Liver (tissue), 9 donors: ENCODE measurements around the gene TMEM170A. TPM values are rescaled to one million over a fixed set of nuclear protein-coding genes. Genes with fewer than 3 reads are reported as not detected.

Experiments
- DNase-seq: peaks from one replicate; pipeline ENCODE4 v3.0.0-alpha.2; 2017; ENCODE audit warnings: low spot score
- H3K27ac ChIP-seq, 2 donors: one replicate each; pipeline ENCODE4 v1.7.0; 2013; ENCODE audit warnings: inconsistent platforms in 2 of 2, low read length in 2 of 2, control low read depth in 1 of 2, low read depth in 1 of 2, mild to moderate bottlenecking in 1 of 2
- H3K27me3 ChIP-seq, 4 donors: one replicate each; pipeline versions ENCODE4 v1.6.1 to v1.7.0; 2013; ENCODE audit warnings: low read length in 3 of 4, inconsistent platforms in 1 of 4, mild to moderate bottlenecking in 1 of 4, moderate library complexity in 1 of 4; ENCODE audit not compliant: control insufficient read depth in 4 of 4, insufficient read depth in 4 of 4
- H3K36me3 ChIP-seq, 4 donors: one replicate each; pipeline versions ENCODE4 v1.6.1 to v1.7.0; 2013; ENCODE audit warnings: low read length in 3 of 4, mild to moderate bottlenecking in 3 of 4, low read depth in 1 of 4, moderate library complexity in 1 of 4; ENCODE audit not compliant: control insufficient read depth in 4 of 4, insufficient read depth in 3 of 4
- H3K4me1 ChIP-seq, 4 donors: one replicate each; pipeline versions ENCODE4 v1.6.1 to v1.7.0; 2013; ENCODE audit warnings: low read length in 3 of 4, mild to moderate bottlenecking in 3 of 4, moderate library complexity in 1 of 4; ENCODE audit not compliant: control insufficient read depth in 4 of 4, insufficient read depth in 4 of 4
- H3K4me3 ChIP-seq, 3 donors: one replicate each; pipeline versions ENCODE4 v1.6.1 to v1.7.0; 2013; ENCODE audit warnings: low read length in 3 of 3, control low read depth in 1 of 3, low read depth in 1 of 3, mild to moderate bottlenecking in 1 of 3
- H3K9ac ChIP-seq, 2 donors: one replicate each; pipeline ENCODE4 v1.7.0; 2013; ENCODE audit warnings: low read length in 2 of 2, mild to moderate bottlenecking in 2 of 2, moderate library complexity in 2 of 2, control low read depth in 1 of 2, low read depth in 1 of 2
- H3K9me3 ChIP-seq, 4 donors: one replicate each; pipeline versions ENCODE4 v1.6.1 to v1.7.0; 2013; ENCODE audit warnings: low read length in 3 of 4; ENCODE audit not compliant: control insufficient read depth in 4 of 4
- CTCF ChIP-seq: fragments of 150-350 bp; IDR thresholded peaks from 2 replicates; pipeline ENCODE4 v1.5.1; 2017; ENCODE audit warnings: improper control_type of control experiment, low read depth, low read length; ENCODE audit not compliant: missing input control
- EGR1 ChIP-seq, 2 donors: IDR thresholded peaks; 2 replicates each; pipeline ENCODE4 v1.6.1; 2016 to 2018; ENCODE audit warnings: antibody characterized with exemption in 2 of 2, low read depth in 2 of 2
- FOXA1 ChIP-seq: IDR thresholded peaks from 2 replicates; pipeline ENCODE4 v1.6.1; 2016; ENCODE audit warnings: antibody characterized with exemption
- FOXA2 ChIP-seq: IDR thresholded peaks from 2 replicates; pipeline ENCODE4 v1.6.1; 2016; ENCODE audit warnings: antibody characterized with exemption
- GABPA ChIP-seq, 2 donors: IDR thresholded peaks in 1 of 2; conservative IDR thresholded peaks in 1 of 2; 2 replicates each; pipeline ENCODE4 v1.6.1; 2016; ENCODE audit warnings: antibody characterized with exemption in 2 of 2, mild to moderate bottlenecking in 1 of 2, moderate library complexity in 1 of 2
- HNF4A ChIP-seq, 2 donors: conservative IDR thresholded peaks; 2 replicates each; pipeline ENCODE4 v1.6.1; 2016; ENCODE audit warnings: antibody characterized with exemption in 2 of 2, mild to moderate bottlenecking in 2 of 2
- HNF4G ChIP-seq: IDR thresholded peaks from 2 replicates; pipeline ENCODE4 v1.6.1; 2016; ENCODE audit warnings: antibody characterized with exemption
- JUND ChIP-seq, 2 donors: IDR thresholded peaks; 2 replicates each; pipeline ENCODE4 v1.6.1; 2016; ENCODE audit warnings: antibody characterized with exemption in 2 of 2
- MAX ChIP-seq: IDR thresholded peaks from 2 replicates; pipeline ENCODE4 v1.6.1; 2016; ENCODE audit warnings: antibody characterized with exemption
- NR2F2 ChIP-seq: IDR thresholded peaks from 2 replicates; pipeline ENCODE4 v1.6.1; 2016; ENCODE audit warnings: antibody characterized with exemption
- RAD21 ChIP-seq, 2 donors: IDR thresholded peaks; 2 replicates each; pipeline ENCODE4 v1.6.1; 2016; ENCODE audit warnings: antibody characterized with exemption in 2 of 2, mild to moderate bottlenecking in 2 of 2
- RXRA ChIP-seq, 2 donors: IDR thresholded peaks; 2 replicates each; pipeline ENCODE4 v1.6.1; 2017 to 2018; ENCODE audit warnings: antibody characterized with exemption in 2 of 2, mild to moderate bottlenecking in 1 of 2
- SP1 ChIP-seq: IDR thresholded peaks from 2 replicates; pipeline ENCODE4 v1.6.1; 2018; ENCODE audit warnings: antibody characterized with exemption, mild to moderate bottlenecking
- TAF1 ChIP-seq: conservative IDR thresholded peaks from 2 replicates; pipeline ENCODE4 v1.6.1; 2016; ENCODE audit warnings: antibody characterized with exemption, mild to moderate bottlenecking
- YY1 ChIP-seq: IDR thresholded peaks from 2 replicates; pipeline ENCODE4 v1.6.1; 2016; ENCODE audit warnings: antibody characterized with exemption, mild to moderate bottlenecking
- WGBS: extraction: QIAGEN DNeasy Blood & Tissue Kit; methylation state at CpG from one replicate; pipeline ENCODE4 v1.1.7; 2013; 5-methylcytosine and 5-hydroxymethylcytosine counted together
- polyA plus RNA-seq, 2 donors: library from polyadenylated mRNA; stranded (reverse) in 1 of 2; unstranded in 1 of 2; fragments of 200-250 nt in 1 of 2; fragments of >200 nt in 1 of 2; fragmentation: Nextera tagmentation in 1 of 2; extraction: Ambion mirVana in 1 of 2; gene quantifications; one replicate each; pipeline versions ENCODE4 v1.2.1 to v1.2.3, GENCODE V29; 2013 to 2015
- total RNA-seq, 2 donors: library from RNA; depleted of rRNA; stranded (reverse); fragments of >200 nt; gene quantifications; one replicate each; pipeline ENCODE4 v1.2.3, GENCODE V29; 2014
- TF ChIP-seq, protein P1 (sequence below): IDR thresholded peaks from 2 replicates; pipeline ENCODE4 v1.6.1; 2016; ENCODE audit warnings: antibody characterized with exemption, mild to moderate bottlenecking
- TF ChIP-seq, protein P2 (sequence below): IDR thresholded peaks from 2 replicates; pipeline ENCODE4 v1.6.1; 2016; ENCODE audit warnings: antibody characterized with exemption
- TF ChIP-seq, protein P3 (sequence below): IDR thresholded peaks from 2 replicates; pipeline ENCODE4 v1.6.1; 2016; ENCODE audit warnings: antibody characterized with exemption
- donor health status: healthy.
- donor health status: healthy.
- donor health status: healthy.
- donor health status: healthy.
- donor health status: healthy.

Gene TMEM170A
- total and polyA plus RNA-seq, 4 donors = 5.8 to 25.4 (median 16.3) TPM

GRCh38 chr16:75446416-75446815 is 18.1 kb downstream of the TMEM170A start:
- Histone ChIP-seq H3K4me1 (no peaks in the 10 kb centered on the region), H3K27ac (no peak overlapping the region), H3K36me3 (peaks cover 0 to 3% (median 1%) of the 10 kb centered on the region in 4 donors), H3K4me3 (no peak overlapping the region), H3K9me3 (no peaks in the 10 kb centered on the region), H3K27me3 (no peaks in the 10 kb centered on the region), H3K9ac (no peak overlapping the region)
- TF ChIP-seq, protein P1, sequence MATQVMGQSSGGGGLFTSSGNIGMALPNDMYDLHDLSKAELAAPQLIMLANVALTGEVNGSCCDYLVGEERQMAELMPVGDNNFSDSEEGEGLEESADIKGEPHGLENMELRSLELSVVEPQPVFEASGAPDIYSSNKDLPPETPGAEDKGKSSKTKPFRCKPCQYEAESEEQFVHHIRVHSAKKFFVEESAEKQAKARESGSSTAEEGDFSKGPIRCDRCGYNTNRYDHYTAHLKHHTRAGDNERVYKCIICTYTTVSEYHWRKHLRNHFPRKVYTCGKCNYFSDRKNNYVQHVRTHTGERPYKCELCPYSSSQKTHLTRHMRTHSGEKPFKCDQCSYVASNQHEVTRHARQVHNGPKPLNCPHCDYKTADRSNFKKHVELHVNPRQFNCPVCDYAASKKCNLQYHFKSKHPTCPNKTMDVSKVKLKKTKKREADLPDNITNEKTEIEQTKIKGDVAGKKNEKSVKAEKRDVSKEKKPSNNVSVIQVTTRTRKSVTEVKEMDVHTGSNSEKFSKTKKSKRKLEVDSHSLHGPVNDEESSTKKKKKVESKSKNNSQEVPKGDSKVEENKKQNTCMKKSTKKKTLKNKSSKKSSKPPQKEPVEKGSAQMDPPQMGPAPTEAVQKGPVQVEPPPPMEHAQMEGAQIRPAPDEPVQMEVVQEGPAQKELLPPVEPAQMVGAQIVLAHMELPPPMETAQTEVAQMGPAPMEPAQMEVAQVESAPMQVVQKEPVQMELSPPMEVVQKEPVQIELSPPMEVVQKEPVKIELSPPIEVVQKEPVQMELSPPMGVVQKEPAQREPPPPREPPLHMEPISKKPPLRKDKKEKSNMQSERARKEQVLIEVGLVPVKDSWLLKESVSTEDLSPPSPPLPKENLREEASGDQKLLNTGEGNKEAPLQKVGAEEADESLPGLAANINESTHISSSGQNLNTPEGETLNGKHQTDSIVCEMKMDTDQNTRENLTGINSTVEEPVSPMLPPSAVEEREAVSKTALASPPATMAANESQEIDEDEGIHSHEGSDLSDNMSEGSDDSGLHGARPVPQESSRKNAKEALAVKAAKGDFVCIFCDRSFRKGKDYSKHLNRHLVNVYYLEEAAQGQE = no peak
- TF ChIP-seq CTCF (no peak), SP1 (no peak), HNF4G (no peak), FOXA2 (no peak), JUND (IDR thresholded peaks at IDR 0.05) (no peak), TAF1 (no peak), FOXA1 (no peak), HNF4A (conservative IDR thresholded peaks at IDR 0.05) (no peak), YY1 (no peak), NR2F2 (no peak), RXRA (IDR thresholded peaks at IDR 0.05) (no peak), EGR1 (IDR thresholded peaks at IDR 0.05; ENCODE audit: low read depth in 2 of 2) (no peak), RAD21 (IDR thresholded peaks at IDR 0.05) (no peak), GABPA (IDR thresholded peaks at IDR 0.05 in 1 of 2, conservative IDR thresholded peaks at IDR 0.05 in 1 of 2) (no peak), MAX (no peak)
- TF ChIP-seq, protein P2, sequence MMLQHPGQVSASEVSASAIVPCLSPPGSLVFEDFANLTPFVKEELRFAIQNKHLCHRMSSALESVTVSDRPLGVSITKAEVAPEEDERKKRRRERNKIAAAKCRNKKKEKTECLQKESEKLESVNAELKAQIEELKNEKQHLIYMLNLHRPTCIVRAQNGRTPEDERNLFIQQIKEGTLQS = no peak
- DNase-seq = no peak

GRCh38 chr16:75445298-75445697 is 19.2 kb downstream of the TMEM170A start:
- no peak overlapping the region for H3K27ac ChIP-seq
- H3K9me3 ChIP-seq = no peaks in the 10 kb centered on the region
- H3K36me3 ChIP-seq = peaks cover 0 to 3% (median 1%) of the 10 kb centered on the region in 4 donors
- no peaks in the 10 kb centered on the region for H3K4me1 ChIP-seq
- H3K4me3 ChIP-seq = no peak overlapping the region
- no peak for DNase-seq
- H3K27me3 ChIP-seq = no peaks in the 10 kb centered on the region
- TF ChIP-seq TAF1 (no peak), JUND (IDR thresholded peaks at IDR 0.05) (no peak), FOXA2 (no peak), MAX (no peak), GABPA (IDR thresholded peaks at IDR 0.05 in 1 of 2, conservative IDR thresholded peaks at IDR 0.05 in 1 of 2) (no peak), HNF4A (conservative IDR thresholded peaks at IDR 0.05) (no peak), HNF4G (no peak), YY1 (no peak), NR2F2 (no peak), RXRA (IDR thresholded peaks at IDR 0.05) (no peak), SP1 (no peak), RAD21 (IDR thresholded peaks at IDR 0.05) (no peak)
- TF ChIP-seq, protein P1 = no peak
- TF ChIP-seq, protein P3, sequence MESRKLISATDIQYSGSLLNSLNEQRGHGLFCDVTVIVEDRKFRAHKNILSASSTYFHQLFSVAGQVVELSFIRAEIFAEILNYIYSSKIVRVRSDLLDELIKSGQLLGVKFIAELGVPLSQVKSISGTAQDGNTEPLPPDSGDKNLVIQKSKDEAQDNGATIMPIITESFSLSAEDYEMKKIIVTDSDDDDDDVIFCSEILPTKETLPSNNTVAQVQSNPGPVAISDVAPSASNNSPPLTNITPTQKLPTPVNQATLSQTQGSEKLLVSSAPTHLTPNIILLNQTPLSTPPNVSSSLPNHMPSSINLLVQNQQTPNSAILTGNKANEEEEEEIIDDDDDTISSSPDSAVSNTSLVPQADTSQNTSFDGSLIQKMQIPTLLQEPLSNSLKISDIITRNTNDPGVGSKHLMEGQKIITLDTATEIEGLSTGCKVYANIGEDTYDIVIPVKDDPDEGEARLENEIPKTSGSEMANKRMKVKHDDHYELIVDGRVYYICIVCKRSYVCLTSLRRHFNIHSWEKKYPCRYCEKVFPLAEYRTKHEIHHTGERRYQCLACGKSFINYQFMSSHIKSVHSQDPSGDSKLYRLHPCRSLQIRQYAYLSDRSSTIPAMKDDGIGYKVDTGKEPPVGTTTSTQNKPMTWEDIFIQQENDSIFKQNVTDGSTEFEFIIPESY = no peak
- no peak overlapping the region for H3K9ac ChIP-seq
- 91% methylated on average over 5 of the region's 5 CpGs for WGBS
